GM23338 (cell line): ENCODE results near the gene FBXO11. TPM values are rescaled to one million over a fixed set of nuclear protein-coding genes. Genes with fewer than 3 reads are reported as not detected.

Experiments used
- ATAC-seq: fragments of 200-7000 bp; cut with Tn5 transposase; 3 replicates; pipeline ENCODE4 v1.9.1; 2020
- DNase-seq: peaks from one replicate; pipeline ENCODE4 v3.0.0-alpha.2; 2015; ENCODE audit warnings: low spot score
- H2AFZ ChIP-seq: fragments of 200-600 bp; sonication (generic); 2 replicates; pipeline ENCODE4 v1.8.0; 2016; ENCODE audit warnings: antibody characterized with exemption, mild to moderate bottlenecking, moderate library complexity
- H3F3A ChIP-seq: fragments of 200-600 bp; sonication (generic); replicated peaks from 2 replicates; pipeline ENCODE4 v1.8.0; 2017; ENCODE audit warnings: antibody characterized with exemption, mixed run types, low read depth
- H3K27ac ChIP-seq: fragments of 200-600 bp; sonication (generic); 2 replicates; pipeline ENCODE4 v1.6.1; 2016; ENCODE audit warnings: low read depth
- H3K27me3 ChIP-seq: fragments of 200-600 bp; sonication (generic); 2 replicates; pipeline ENCODE4 v1.8.0; 2016; ENCODE audit warnings: mild to moderate bottlenecking, mixed run types, moderate library complexity; ENCODE audit not compliant: insufficient read depth
- H3K36me3 ChIP-seq: fragments of 200-600 bp; sonication (generic); 2 replicates; pipeline ENCODE4 v1.8.0; 2016; ENCODE audit warnings: mild to moderate bottlenecking; ENCODE audit not compliant: insufficient read depth
- H3K4me1 ChIP-seq: fragments of 200-600 bp; sonication (generic); 2 replicates; pipeline ENCODE4 v1.8.0; 2016; ENCODE audit warnings: mild to moderate bottlenecking, moderate library complexity; ENCODE audit not compliant: insufficient read depth
- H3K4me2 ChIP-seq: fragments of 200-600 bp; sonication (generic); 2 replicates; pipeline ENCODE4 v1.7.1; 2017; ENCODE audit warnings: mixed run types
- H3K4me3 ChIP-seq: fragments of 200-600 bp; sonication (generic); 2 replicates; pipeline ENCODE4 v1.6.1; 2016; ENCODE audit warnings: mixed run types
- H3K79me2 ChIP-seq: fragments of 200-600 bp; sonication (generic); replicated peaks from 2 replicates; pipeline ENCODE4 v1.8.0; 2017; ENCODE audit warnings: mild to moderate bottlenecking; ENCODE audit not compliant: insufficient read depth
- H3K9me2 ChIP-seq: fragments of 200-600 bp; sonication (generic); 2 replicates; pipeline ENCODE4 v1.8.0; 2017; ENCODE audit not compliant: insufficient read depth
- H4K20me1 ChIP-seq: fragments of 200-600 bp; sonication (generic); replicated peaks from 2 replicates; pipeline ENCODE4 v1.8.0; 2017; ENCODE audit warnings: mild to moderate bottlenecking; ENCODE audit not compliant: insufficient read depth
- H3K27ac Mint-ChIP-seq: 2 replicates; pipeline ENCODE4 v1.8.0; 2020; ENCODE audit warnings: inconsistent platforms, mild to moderate bottlenecking, moderate library complexity, mixed read lengths
- H3K27me3 Mint-ChIP-seq: 3 replicates; pipeline ENCODE4 v1.8.0; 2022; ENCODE audit warnings: low read depth, mild to moderate bottlenecking, moderate library complexity, mixed read lengths, inconsistent platforms; ENCODE audit not compliant: insufficient read depth, poor library complexity
- H3K36me3 Mint-ChIP-seq: 3 replicates; pipeline ENCODE4 v1.8.0; 2021; ENCODE audit warnings: low read depth, mild to moderate bottlenecking, inconsistent platforms, moderate library complexity, mixed read lengths
- H3K4me1 Mint-ChIP-seq: 3 replicates; pipeline ENCODE4 v1.8.0; 2020; ENCODE audit warnings: mild to moderate bottlenecking, inconsistent platforms, mixed read lengths
- H3K4me3 Mint-ChIP-seq: 3 replicates; pipeline ENCODE4 v1.8.0; 2021; ENCODE audit warnings: moderate library complexity, mild to moderate bottlenecking, inconsistent platforms, mixed read lengths
- H3K9me3 Mint-ChIP-seq: 3 replicates; pipeline ENCODE4 v1.8.0; 2020; ENCODE audit warnings: moderate library complexity, mild to moderate bottlenecking, inconsistent platforms, mixed read lengths
- CREB1 ChIP-seq: fragments of 250-450 bp; sonication (Bioruptor Pico); IDR thresholded peaks from 2 replicates; pipeline ENCODE4 v1.5.0; 2020; ENCODE audit warnings: low read depth, mild to moderate bottlenecking, moderate library complexity
- EZH2 ChIP-seq: fragments of 200-600 bp; sonication (generic); IDR thresholded peaks from one replicate; pipeline ENCODE4 v1.8.0; 2017; ENCODE audit warnings: antibody characterized with exemption, mild to moderate bottlenecking, low read depth; ENCODE audit not compliant: unreplicated experiment
- EZH2phosphoT487 ChIP-seq: fragments of 200-600 bp; sonication (generic); IDR thresholded peaks from one replicate; pipeline ENCODE4 v1.8.1; 2018; ENCODE audit warnings: antibody characterized with exemption; ENCODE audit not compliant: unreplicated experiment
- JUNB ChIP-seq: IDR thresholded peaks from one replicate; pipeline ENCODE4 v1.6.1; 2016; ENCODE audit warnings: antibody characterized with exemption; ENCODE audit not compliant: unreplicated experiment
- NANOG ChIP-seq: IDR thresholded peaks from 2 replicates; pipeline ENCODE4 v1.6.1; 2016; ENCODE audit warnings: antibody characterized with exemption, borderline replicate concordance
- POLR2AphosphoS5 ChIP-seq: IDR thresholded peaks from 2 replicates; pipeline ENCODE4 v1.6.1; 2016; ENCODE audit warnings: antibody characterized with exemption, low read depth
- STAT1 ChIP-seq: IDR thresholded peaks from one replicate; pipeline ENCODE4 v1.6.1; 2016; ENCODE audit warnings: antibody characterized with exemption; ENCODE audit not compliant: unreplicated experiment
- ZNF114 ChIP-seq: fragments of 250-450 bp; sonication (Bioruptor Pico); IDR thresholded peaks from 2 replicates; pipeline ENCODE4 v1.5.0; 2020; ENCODE audit warnings: mild to moderate bottlenecking, moderate library complexity
- ZNF331 ChIP-seq: fragments of 250-450 bp; sonication (Bioruptor Pico); IDR thresholded peaks from 2 replicates; pipeline ENCODE4 v1.5.0; 2020; ENCODE audit warnings: low read depth, mild to moderate bottlenecking, moderate library complexity
- polyA plus RNA-seq: library from polyadenylated mRNA; unstranded; fragments of >200 nt; fragmentation: Nextera tagmentation; extraction: Ambion mirVana; gene quantifications from 2 replicates; pipeline ENCODE4 v1.2.1, GENCODE V29; 2016
- total RNA-seq: library from RNA; depleted of rRNA; stranded (reverse); fragments of >200 nt; shearing (Covaris generic); gene quantifications from 2 replicates; pipeline ENCODE4 v1.2.3, GENCODE V29; 2014
- TF ChIP-seq, protein P1 (sequence below): IDR thresholded peaks from 2 replicates; pipeline ENCODE4 v1.6.1; 2016; ENCODE audit warnings: antibody characterized with exemption
- TF ChIP-seq, protein P2 (sequence below): IDR thresholded peaks from one replicate; pipeline ENCODE4 v1.6.1; 2018; ENCODE audit warnings: antibody characterized with exemption; ENCODE audit not compliant: unreplicated experiment
- TF ChIP-seq, protein P3 (sequence below), 2 experiments: fragments of 200-600 bp in 1 of 2; sonication (generic) in 1 of 2; conservative IDR thresholded peaks; 2 replicates each; pipeline versions ENCODE4 v1.5.1 to v1.6.1; 2016 to 2017; ENCODE audit warnings: antibody characterized with exemption in 2 of 2, low read depth in 2 of 2, mild to moderate bottlenecking in 2 of 2, moderate library complexity in 1 of 2
- TF ChIP-seq, protein P4 (sequence below): fragments of 250-450 bp; sonication (Bioruptor Pico); IDR thresholded peaks from 2 replicates; pipeline ENCODE4 v1.5.0; 2020; ENCODE audit warnings: mild to moderate bottlenecking, moderate library complexity

Gene FBXO11
- total and polyA plus RNA-seq, 2 experiments from 2014 or later, result 21.5 to 52.7 TPM

DNA sequence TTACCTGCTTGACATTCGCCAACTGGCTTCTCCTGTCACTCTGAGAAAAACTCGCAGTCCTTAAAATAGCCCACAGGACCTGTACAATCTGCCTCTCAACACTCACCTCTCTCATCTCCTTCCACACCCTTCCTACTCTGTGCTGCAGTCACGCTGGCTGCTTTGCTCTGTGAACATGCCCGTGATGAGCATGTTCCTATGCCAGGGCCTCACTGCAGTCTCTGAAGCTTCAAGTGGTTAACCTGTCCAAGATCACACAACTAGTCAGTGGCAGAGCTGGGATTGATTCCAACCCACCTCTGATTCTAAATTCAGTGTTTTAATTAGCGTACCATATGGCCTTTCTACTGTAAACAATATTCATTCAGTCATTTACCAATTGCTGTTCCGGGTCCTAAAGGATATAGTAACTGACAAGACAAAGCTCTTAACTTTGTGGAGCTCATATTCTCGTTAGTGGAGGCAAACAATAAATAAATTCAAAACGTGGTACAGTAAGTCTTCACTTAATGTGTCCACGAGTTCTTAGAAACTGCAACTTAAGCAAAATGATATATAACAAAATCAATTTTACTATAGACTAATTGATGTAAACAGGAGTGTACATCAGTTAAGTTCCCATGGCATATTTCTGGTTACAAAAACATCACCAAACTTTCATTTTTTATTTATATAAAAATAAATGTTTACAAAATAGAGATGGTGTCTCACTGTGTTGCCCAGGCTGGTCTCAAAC is 38.9 kb upstream of the FBXO11 start:
- Mint-ChIP-seq H3K27ac (no peak overlapping the region), H3K4me3 (no peak overlapping the region), H3K4me1 (no peaks in the 10 kb centered on the region), H3K27me3 (no peaks in the 10 kb centered on the region), H3K9me3 (no peaks in the 10 kb centered on the region), H3K36me3 (no peaks in the 10 kb centered on the region)
- DNase-seq (no peak), ATAC-seq (no peak)
- TF ChIP-seq EZH2, result no peak
- no peak for TF ChIP-seq CREB1 (CRISPR knock-in tag)
- TF ChIP-seq, protein P1, sequence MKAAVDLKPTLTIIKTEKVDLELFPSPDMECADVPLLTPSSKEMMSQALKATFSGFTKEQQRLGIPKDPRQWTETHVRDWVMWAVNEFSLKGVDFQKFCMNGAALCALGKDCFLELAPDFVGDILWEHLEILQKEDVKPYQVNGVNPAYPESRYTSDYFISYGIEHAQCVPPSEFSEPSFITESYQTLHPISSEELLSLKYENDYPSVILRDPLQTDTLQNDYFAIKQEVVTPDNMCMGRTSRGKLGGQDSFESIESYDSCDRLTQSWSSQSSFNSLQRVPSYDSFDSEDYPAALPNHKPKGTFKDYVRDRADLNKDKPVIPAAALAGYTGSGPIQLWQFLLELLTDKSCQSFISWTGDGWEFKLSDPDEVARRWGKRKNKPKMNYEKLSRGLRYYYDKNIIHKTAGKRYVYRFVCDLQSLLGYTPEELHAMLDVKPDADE, result no peak
- TF ChIP-seq, protein P2, sequence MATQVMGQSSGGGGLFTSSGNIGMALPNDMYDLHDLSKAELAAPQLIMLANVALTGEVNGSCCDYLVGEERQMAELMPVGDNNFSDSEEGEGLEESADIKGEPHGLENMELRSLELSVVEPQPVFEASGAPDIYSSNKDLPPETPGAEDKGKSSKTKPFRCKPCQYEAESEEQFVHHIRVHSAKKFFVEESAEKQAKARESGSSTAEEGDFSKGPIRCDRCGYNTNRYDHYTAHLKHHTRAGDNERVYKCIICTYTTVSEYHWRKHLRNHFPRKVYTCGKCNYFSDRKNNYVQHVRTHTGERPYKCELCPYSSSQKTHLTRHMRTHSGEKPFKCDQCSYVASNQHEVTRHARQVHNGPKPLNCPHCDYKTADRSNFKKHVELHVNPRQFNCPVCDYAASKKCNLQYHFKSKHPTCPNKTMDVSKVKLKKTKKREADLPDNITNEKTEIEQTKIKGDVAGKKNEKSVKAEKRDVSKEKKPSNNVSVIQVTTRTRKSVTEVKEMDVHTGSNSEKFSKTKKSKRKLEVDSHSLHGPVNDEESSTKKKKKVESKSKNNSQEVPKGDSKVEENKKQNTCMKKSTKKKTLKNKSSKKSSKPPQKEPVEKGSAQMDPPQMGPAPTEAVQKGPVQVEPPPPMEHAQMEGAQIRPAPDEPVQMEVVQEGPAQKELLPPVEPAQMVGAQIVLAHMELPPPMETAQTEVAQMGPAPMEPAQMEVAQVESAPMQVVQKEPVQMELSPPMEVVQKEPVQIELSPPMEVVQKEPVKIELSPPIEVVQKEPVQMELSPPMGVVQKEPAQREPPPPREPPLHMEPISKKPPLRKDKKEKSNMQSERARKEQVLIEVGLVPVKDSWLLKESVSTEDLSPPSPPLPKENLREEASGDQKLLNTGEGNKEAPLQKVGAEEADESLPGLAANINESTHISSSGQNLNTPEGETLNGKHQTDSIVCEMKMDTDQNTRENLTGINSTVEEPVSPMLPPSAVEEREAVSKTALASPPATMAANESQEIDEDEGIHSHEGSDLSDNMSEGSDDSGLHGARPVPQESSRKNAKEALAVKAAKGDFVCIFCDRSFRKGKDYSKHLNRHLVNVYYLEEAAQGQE, result no peak
- TF ChIP-seq NANOG, result no peak
- no peak for TF ChIP-seq POLR2AphosphoS5
- TF ChIP-seq JUNB, result no peak
- TF ChIP-seq ZNF114 (CRISPR knock-in tag), result no peak
- TF ChIP-seq EZH2phosphoT487, result no peak
- no peak for TF ChIP-seq ZNF331
- TF ChIP-seq, protein P3, sequence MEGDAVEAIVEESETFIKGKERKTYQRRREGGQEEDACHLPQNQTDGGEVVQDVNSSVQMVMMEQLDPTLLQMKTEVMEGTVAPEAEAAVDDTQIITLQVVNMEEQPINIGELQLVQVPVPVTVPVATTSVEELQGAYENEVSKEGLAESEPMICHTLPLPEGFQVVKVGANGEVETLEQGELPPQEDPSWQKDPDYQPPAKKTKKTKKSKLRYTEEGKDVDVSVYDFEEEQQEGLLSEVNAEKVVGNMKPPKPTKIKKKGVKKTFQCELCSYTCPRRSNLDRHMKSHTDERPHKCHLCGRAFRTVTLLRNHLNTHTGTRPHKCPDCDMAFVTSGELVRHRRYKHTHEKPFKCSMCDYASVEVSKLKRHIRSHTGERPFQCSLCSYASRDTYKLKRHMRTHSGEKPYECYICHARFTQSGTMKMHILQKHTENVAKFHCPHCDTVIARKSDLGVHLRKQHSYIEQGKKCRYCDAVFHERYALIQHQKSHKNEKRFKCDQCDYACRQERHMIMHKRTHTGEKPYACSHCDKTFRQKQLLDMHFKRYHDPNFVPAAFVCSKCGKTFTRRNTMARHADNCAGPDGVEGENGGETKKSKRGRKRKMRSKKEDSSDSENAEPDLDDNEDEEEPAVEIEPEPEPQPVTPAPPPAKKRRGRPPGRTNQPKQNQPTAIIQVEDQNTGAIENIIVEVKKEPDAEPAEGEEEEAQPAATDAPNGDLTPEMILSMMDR (conservative IDR thresholded peaks at IDR 0.05; ENCODE audit: low read depth in 2 of 2), result no peak
- no peak for TF ChIP-seq STAT1
- TF ChIP-seq, protein P4, sequence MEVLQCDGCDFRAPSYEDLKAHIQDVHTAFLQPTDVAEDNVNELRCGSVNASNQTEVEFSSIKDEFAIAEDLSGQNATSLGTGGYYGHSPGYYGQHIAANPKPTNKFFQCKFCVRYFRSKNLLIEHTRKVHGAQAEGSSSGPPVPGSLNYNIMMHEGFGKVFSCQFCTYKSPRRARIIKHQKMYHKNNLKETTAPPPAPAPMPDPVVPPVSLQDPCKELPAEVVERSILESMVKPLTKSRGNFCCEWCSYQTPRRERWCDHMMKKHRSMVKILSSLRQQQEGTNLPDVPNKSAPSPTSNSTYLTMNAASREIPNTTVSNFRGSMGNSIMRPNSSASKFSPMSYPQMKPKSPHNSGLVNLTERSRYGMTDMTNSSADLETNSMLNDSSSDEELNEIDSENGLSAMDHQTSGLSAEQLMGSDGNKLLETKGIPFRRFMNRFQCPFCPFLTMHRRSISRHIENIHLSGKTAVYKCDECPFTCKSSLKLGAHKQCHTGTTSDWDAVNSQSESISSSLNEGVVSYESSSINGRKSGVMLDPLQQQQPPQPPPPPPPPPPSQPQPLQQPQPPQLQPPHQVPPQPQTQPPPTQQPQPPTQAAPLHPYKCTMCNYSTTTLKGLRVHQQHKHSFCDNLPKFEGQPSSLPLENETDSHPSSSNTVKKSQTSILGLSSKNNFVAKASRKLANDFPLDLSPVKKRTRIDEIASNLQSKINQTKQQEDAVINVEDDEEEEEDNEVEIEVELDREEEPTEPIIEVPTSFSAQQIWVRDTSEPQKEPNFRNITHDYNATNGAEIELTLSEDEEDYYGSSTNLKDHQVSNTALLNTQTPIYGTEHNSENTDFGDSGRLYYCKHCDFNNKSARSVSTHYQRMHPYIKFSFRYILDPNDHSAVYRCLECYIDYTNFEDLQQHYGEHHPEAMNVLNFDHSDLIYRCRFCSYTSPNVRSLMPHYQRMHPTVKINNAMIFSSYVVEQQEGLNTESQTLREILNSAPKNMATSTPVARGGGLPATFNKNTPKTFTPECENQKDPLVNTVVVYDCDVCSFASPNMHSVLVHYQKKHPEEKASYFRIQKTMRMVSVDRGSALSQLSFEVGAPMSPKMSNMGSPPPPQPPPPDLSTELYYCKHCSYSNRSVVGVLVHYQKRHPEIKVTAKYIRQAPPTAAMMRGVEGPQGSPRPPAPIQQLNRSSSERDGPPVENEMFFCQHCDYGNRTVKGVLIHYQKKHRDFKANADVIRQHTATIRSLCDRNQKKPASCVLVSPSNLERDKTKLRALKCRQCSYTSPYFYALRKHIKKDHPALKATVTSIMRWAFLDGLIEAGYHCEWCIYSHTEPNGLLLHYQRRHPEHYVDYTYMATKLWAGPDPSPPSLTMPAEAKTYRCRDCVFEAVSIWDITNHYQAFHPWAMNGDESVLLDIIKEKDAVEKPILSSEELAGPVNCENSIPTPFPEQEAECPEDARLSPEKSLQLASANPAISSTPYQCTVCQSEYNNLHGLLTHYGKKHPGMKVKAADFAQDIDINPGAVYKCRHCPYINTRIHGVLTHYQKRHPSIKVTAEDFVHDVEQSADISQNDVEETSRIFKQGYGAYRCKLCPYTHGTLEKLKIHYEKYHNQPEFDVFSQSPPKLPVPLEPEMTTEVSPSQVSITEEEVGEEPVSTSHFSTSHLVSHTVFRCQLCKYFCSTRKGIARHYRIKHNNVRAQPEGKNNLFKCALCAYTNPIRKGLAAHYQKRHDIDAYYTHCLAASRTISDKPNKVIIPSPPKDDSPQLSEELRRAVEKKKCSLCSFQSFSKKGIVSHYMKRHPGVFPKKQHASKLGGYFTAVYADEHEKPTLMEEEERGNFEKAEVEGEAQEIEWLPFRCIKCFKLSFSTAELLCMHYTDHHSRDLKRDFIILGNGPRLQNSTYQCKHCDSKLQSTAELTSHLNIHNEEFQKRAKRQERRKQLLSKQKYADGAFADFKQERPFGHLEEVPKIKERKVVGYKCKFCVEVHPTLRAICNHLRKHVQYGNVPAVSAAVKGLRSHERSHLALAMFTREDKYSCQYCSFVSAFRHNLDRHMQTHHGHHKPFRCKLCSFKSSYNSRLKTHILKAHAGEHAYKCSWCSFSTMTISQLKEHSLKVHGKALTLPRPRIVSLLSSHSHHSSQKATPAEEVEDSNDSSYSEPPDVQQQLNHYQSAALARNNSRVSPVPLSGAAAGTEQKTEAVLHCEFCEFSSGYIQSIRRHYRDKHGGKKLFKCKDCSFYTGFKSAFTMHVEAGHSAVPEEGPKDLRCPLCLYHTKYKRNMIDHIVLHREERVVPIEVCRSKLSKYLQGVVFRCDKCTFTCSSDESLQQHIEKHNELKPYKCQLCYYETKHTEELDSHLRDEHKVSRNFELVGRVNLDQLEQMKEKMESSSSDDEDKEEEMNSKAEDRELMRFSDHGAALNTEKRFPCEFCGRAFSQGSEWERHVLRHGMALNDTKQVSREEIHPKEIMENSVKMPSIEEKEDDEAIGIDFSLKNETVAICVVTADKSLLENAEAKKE (CRISPR knock-in tag), result no peak
- Histone ChIP-seq H3K4me2 (no peak overlapping the region), H3K36me3 (no peaks in the 10 kb centered on the region), H3K79me2 (no peaks in the 10 kb centered on the region), H3K9me2 (0 out of 2 replicates have a peak, but pooled peaks cover 9% of the 10 kb centered on the region), H2AFZ (peak overlapping the region; percentile 80; the same call in 1 of the 2 replicates), H3K27me3 (no peaks in the 10 kb centered on the region), H4K20me1 (no peaks in the 10 kb centered on the region), H3K4me3 (no peak overlapping the region), H3K4me1 (no peaks in the 10 kb centered on the region), H3F3A (no peaks in the 10 kb centered on the region), H3K27ac (no peak overlapping the region)
